ENCODE data around the gene ERGIC1. TPM values are rescaled to one million over a fixed set of nuclear protein-coding genes. Genes with fewer than 3 reads are reported as not detected.

ERGIC1 gene
- total and polyA plus RNA-seq, 2 experiments from 2014 or later = 25.2 to 92.2 TPM

DNA sequence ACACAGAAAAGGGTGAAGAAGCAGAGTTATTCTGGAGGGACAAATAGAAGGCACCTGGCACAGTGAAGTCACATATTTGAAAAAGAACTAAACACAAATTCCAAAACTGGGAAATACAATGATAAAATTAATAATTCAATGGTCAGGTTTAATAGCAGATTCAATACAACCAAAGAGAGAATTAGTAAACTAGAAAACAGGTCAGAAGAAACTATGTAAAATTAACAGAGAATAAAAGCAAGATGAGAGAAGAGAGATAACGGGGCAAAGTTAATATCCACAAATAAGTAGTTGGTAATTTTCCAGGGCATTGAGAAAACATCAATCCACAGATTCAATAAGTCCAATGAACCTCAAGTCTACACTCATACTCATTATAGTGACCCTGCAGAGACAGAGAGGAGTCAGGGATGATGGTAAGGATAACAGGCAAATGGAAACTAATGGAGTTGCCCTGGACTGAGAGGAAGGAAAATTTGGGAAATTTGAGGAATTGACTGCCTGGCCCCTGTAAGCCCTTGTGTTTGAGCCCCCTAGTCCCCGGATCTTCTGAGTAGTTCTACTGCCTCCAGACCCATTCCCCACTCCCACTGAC is 8.3 kb upstream of the ERGIC1 start:
- peaks cover 19% of the 10 kb centered on the region for H3K4me1 Mint-ChIP-seq
- no peak overlapping the region for H3K4me3 ChIP-seq
- H3F3A ChIP-seq (replicated peaks; ENCODE audit: low read depth) = no peaks in the 10 kb centered on the region
- H3K4me3 Mint-ChIP-seq = no peak overlapping the region
- H3K36me3 ChIP-seq (ENCODE audit: insufficient read depth) = no peaks in the 10 kb centered on the region
- ATAC-seq = no peak
- 0 out of 2 replicates have a peak, but pooled peaks cover 5% of the 10 kb centered on the region for H4K20me1 ChIP-seq (replicated peaks; ENCODE audit: insufficient read depth)
- no peaks in the 10 kb centered on the region for H3K27me3 ChIP-seq (ENCODE audit: insufficient read depth)
- H3K4me2 ChIP-seq = no peak overlapping the region
- no peak for TF ChIP-seq CREB1 (CRISPR knock-in tag; IDR thresholded peaks at IDR 0.05; ENCODE audit: low read depth)
- TF ChIP-seq, protein P1, sequence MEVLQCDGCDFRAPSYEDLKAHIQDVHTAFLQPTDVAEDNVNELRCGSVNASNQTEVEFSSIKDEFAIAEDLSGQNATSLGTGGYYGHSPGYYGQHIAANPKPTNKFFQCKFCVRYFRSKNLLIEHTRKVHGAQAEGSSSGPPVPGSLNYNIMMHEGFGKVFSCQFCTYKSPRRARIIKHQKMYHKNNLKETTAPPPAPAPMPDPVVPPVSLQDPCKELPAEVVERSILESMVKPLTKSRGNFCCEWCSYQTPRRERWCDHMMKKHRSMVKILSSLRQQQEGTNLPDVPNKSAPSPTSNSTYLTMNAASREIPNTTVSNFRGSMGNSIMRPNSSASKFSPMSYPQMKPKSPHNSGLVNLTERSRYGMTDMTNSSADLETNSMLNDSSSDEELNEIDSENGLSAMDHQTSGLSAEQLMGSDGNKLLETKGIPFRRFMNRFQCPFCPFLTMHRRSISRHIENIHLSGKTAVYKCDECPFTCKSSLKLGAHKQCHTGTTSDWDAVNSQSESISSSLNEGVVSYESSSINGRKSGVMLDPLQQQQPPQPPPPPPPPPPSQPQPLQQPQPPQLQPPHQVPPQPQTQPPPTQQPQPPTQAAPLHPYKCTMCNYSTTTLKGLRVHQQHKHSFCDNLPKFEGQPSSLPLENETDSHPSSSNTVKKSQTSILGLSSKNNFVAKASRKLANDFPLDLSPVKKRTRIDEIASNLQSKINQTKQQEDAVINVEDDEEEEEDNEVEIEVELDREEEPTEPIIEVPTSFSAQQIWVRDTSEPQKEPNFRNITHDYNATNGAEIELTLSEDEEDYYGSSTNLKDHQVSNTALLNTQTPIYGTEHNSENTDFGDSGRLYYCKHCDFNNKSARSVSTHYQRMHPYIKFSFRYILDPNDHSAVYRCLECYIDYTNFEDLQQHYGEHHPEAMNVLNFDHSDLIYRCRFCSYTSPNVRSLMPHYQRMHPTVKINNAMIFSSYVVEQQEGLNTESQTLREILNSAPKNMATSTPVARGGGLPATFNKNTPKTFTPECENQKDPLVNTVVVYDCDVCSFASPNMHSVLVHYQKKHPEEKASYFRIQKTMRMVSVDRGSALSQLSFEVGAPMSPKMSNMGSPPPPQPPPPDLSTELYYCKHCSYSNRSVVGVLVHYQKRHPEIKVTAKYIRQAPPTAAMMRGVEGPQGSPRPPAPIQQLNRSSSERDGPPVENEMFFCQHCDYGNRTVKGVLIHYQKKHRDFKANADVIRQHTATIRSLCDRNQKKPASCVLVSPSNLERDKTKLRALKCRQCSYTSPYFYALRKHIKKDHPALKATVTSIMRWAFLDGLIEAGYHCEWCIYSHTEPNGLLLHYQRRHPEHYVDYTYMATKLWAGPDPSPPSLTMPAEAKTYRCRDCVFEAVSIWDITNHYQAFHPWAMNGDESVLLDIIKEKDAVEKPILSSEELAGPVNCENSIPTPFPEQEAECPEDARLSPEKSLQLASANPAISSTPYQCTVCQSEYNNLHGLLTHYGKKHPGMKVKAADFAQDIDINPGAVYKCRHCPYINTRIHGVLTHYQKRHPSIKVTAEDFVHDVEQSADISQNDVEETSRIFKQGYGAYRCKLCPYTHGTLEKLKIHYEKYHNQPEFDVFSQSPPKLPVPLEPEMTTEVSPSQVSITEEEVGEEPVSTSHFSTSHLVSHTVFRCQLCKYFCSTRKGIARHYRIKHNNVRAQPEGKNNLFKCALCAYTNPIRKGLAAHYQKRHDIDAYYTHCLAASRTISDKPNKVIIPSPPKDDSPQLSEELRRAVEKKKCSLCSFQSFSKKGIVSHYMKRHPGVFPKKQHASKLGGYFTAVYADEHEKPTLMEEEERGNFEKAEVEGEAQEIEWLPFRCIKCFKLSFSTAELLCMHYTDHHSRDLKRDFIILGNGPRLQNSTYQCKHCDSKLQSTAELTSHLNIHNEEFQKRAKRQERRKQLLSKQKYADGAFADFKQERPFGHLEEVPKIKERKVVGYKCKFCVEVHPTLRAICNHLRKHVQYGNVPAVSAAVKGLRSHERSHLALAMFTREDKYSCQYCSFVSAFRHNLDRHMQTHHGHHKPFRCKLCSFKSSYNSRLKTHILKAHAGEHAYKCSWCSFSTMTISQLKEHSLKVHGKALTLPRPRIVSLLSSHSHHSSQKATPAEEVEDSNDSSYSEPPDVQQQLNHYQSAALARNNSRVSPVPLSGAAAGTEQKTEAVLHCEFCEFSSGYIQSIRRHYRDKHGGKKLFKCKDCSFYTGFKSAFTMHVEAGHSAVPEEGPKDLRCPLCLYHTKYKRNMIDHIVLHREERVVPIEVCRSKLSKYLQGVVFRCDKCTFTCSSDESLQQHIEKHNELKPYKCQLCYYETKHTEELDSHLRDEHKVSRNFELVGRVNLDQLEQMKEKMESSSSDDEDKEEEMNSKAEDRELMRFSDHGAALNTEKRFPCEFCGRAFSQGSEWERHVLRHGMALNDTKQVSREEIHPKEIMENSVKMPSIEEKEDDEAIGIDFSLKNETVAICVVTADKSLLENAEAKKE (CRISPR knock-in tag; IDR thresholded peaks at IDR 0.05) = no peak
- no peak for TF ChIP-seq STAT1 (IDR thresholded peaks at IDR 0.05; ENCODE audit: unreplicated experiment)
- TF ChIP-seq EZH2phosphoT487 (IDR thresholded peaks at IDR 0.05; ENCODE audit: unreplicated experiment) = no peak
- TF ChIP-seq, protein P2, sequence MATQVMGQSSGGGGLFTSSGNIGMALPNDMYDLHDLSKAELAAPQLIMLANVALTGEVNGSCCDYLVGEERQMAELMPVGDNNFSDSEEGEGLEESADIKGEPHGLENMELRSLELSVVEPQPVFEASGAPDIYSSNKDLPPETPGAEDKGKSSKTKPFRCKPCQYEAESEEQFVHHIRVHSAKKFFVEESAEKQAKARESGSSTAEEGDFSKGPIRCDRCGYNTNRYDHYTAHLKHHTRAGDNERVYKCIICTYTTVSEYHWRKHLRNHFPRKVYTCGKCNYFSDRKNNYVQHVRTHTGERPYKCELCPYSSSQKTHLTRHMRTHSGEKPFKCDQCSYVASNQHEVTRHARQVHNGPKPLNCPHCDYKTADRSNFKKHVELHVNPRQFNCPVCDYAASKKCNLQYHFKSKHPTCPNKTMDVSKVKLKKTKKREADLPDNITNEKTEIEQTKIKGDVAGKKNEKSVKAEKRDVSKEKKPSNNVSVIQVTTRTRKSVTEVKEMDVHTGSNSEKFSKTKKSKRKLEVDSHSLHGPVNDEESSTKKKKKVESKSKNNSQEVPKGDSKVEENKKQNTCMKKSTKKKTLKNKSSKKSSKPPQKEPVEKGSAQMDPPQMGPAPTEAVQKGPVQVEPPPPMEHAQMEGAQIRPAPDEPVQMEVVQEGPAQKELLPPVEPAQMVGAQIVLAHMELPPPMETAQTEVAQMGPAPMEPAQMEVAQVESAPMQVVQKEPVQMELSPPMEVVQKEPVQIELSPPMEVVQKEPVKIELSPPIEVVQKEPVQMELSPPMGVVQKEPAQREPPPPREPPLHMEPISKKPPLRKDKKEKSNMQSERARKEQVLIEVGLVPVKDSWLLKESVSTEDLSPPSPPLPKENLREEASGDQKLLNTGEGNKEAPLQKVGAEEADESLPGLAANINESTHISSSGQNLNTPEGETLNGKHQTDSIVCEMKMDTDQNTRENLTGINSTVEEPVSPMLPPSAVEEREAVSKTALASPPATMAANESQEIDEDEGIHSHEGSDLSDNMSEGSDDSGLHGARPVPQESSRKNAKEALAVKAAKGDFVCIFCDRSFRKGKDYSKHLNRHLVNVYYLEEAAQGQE (IDR thresholded peaks at IDR 0.05; ENCODE audit: unreplicated experiment) = no peak
- no peak for TF ChIP-seq POLR2AphosphoS5 (IDR thresholded peaks at IDR 0.05; ENCODE audit: low read depth)
- TF ChIP-seq ZNF114 (CRISPR knock-in tag; IDR thresholded peaks at IDR 0.05) = no peak
- no peak overlapping the region for H3K27ac Mint-ChIP-seq
- H2AFZ ChIP-seq = no peak overlapping the region
- H3K27ac ChIP-seq (ENCODE audit: low read depth) = no peak overlapping the region
- H3K36me3 Mint-ChIP-seq (ENCODE audit: low read depth) = 0 out of 3 replicates have a peak, but pooled peaks cover 7% of the 10 kb centered on the region
- peaks cover 19% of the 10 kb centered on the region for H3K9me3 Mint-ChIP-seq
- no peak for DNase-seq (ENCODE audit: low spot score)
- peaks cover 2% of the 10 kb centered on the region for H3K27me3 Mint-ChIP-seq (ENCODE audit: insufficient read depth, low read depth, poor library complexity)
- no peaks in the 10 kb centered on the region for H3K79me2 ChIP-seq (replicated peaks; ENCODE audit: insufficient read depth)
- no peaks in the 10 kb centered on the region for H3K9me2 ChIP-seq (ENCODE audit: insufficient read depth)
- H3K4me1 ChIP-seq (ENCODE audit: insufficient read depth) = peaks cover 8% of the 10 kb centered on the region
